Thymus (tissue), 14 donors: ENCODE results near the gene LEFTY1. TPM values are rescaled to one million over a fixed set of nuclear protein-coding genes. Genes with fewer than 3 reads are reported as not detected.
"Not testable (repeated sequence)": the region's sequence is repeated elsewhere in the genome, so short reads cannot be mapped to it uniquely, and the experiment has no call there.

Source experiments
- DNase-seq, 9 donors: peaks; one replicate each; pipeline ENCODE4 v3.0.0-alpha.2; 2013; ENCODE audit warnings: low spot score in 9 of 9, low read depth in 6 of 9, missing footprints in 1 of 9
- H3K27ac ChIP-seq, 2 donors: one replicate each; pipeline ENCODE4 v1.5.1; 2013; ENCODE audit warnings: control low read depth in 1 of 2, low read depth in 1 of 2, low read length in 1 of 2, mild to moderate bottlenecking in 1 of 2, moderate library complexity in 1 of 2
- H3K27me3 ChIP-seq, 2 donors: one replicate each; pipeline ENCODE4 v1.5.1; 2013; ENCODE audit warnings: low read length in 1 of 2; ENCODE audit not compliant: control insufficient read depth in 2 of 2, insufficient read depth in 1 of 2
- H3K36me3 ChIP-seq, 2 donors: one replicate each; pipeline ENCODE4 v1.5.1; 2013; ENCODE audit warnings: low read length in 1 of 2, mild to moderate bottlenecking in 1 of 2, moderate library complexity in 1 of 2; ENCODE audit not compliant: control insufficient read depth in 2 of 2, insufficient read depth in 2 of 2
- H3K4me1 ChIP-seq, 2 donors: one replicate each; pipeline ENCODE4 v1.5.1; 2013; ENCODE audit warnings: low read length in 2 of 2; ENCODE audit not compliant: control insufficient read depth in 2 of 2, insufficient read depth in 2 of 2
- H3K4me3 ChIP-seq, 2 donors: one replicate each; pipeline ENCODE4 v1.5.1; 2013; ENCODE audit warnings: low read length in 2 of 2, control low read depth in 1 of 2, mild to moderate bottlenecking in 1 of 2
- H3K9me3 ChIP-seq, 2 donors: one replicate each; pipeline ENCODE4 v1.5.1; 2013; ENCODE audit warnings: low read length in 1 of 2, mild to moderate bottlenecking in 1 of 2; ENCODE audit not compliant: control insufficient read depth in 2 of 2, insufficient read depth in 1 of 2
- WGBS: extraction: QIAGEN DNeasy Blood & Tissue Kit; methylation state at CpG from one replicate; pipeline ENCODE4 v1.1.7; 2013; 5-methylcytosine and 5-hydroxymethylcytosine counted together
- long read RNA-seq, 10 donors: transcript quantifications; one replicate each; lab custom pipeline, GENCODE V29; 2026
- polyA plus RNA-seq: library from polyadenylated mRNA; stranded (reverse); fragments of 200-250 nt; gene quantifications from one replicate; pipeline ENCODE4 v1.2.3, GENCODE V29; 2013
- total RNA-seq: library from RNA; stranded (reverse); fragments of 120-200 nt; gene quantifications from one replicate; pipeline ENCODE4 v1.2.4, GENCODE V29; 2013
- donor health status: healthy.

Gene LEFTY1, protein sequence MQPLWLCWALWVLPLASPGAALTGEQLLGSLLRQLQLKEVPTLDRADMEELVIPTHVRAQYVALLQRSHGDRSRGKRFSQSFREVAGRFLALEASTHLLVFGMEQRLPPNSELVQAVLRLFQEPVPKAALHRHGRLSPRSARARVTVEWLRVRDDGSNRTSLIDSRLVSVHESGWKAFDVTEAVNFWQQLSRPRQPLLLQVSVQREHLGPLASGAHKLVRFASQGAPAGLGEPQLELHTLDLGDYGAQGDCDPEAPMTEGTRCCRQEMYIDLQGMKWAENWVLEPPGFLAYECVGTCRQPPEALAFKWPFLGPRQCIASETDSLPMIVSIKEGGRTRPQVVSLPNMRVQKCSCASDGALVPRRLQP
- total RNA-seq: 0.47 TPM
- 1.2 TPM for polyA plus RNA-seq
- long read RNA-seq, donor 1: 0 reads
- long read RNA-seq, donor 2: 0 reads
- long read RNA-seq, donor 3: 0 reads
- long read RNA-seq, donor 4: 0 reads
- long read RNA-seq, donor 5, partial matches to known transcripts: 0 of 3 reads
- long read RNA-seq, donor 5, other reads (novel, unspliced or antisense): 0 of 3 reads
- long read RNA-seq, donor 6: 0 reads
- long read RNA-seq, donor 7: 0 reads
- long read RNA-seq, donor 8: 0 reads
- long read RNA-seq, donor 9: 0 reads
- long read RNA-seq, donor 10: 0 reads

GRCh38 chr1:225888898-225889601 lies at the start of gene LEFTY1:
LEFTY1 (minus strand) TSS chr1:225889146; CDS start chr1:225889066, 80 bp downstream.
- H3K36me3 ChIP-seq: no peaks in the 10 kb centered on the region
- H3K9me3 ChIP-seq: no peaks in the 10 kb centered on the region
- DNase-seq: no peak
- 93% methylated on average over 11 of the region's 11 CpGs for WGBS
- no peak within 1 kb of the TSS for H3K27ac ChIP-seq
- no peak within 1 kb of the TSS for H3K4me3 ChIP-seq
- peaks cover 0 to 2% of the 10 kb centered on the region in 2 donors for H3K4me1 ChIP-seq
- H3K27me3 ChIP-seq: peaks cover 0 to 16% of the 10 kb centered on the region in 2 donors

- DNase-seq: no peak
- peaks cover 0 to 6% of the 10 kb centered on the region in 2 donors for H3K27me3 ChIP-seq
- no peaks in the 10 kb centered on the region for H3K9me3 ChIP-seq
- H3K4me3 ChIP-seq: no peak overlapping the region
- 97% methylated on average over 21 of the region's 21 CpGs for whole genome bisulfite sequencing
- no peak overlapping the region for H3K27ac ChIP-seq
- no peaks in the 10 kb centered on the region for H3K36me3 ChIP-seq
- H3K4me1 ChIP-seq: peaks cover 0 to 2% of the 10 kb centered on the region in 2 donors
Measured at GRCh38 chr1:225937048-225937968, 48.4 kb upstream of the LEFTY1 start.

- H3K27ac ChIP-seq: no peak overlapping the region
- no peaks in the 10 kb centered on the region for H3K36me3 ChIP-seq
- no peak for DNase-seq
- H3K4me1 ChIP-seq: peaks cover 0 to 2% of the 10 kb centered on the region in 2 donors
- no peaks in the 10 kb centered on the region for H3K9me3 ChIP-seq
- peaks cover 0 to 6% of the 10 kb centered on the region in 2 donors for H3K27me3 ChIP-seq
- H3K4me3 ChIP-seq: no peak overlapping the region
- WGBS: 92% methylated on average over 3 of the region's 3 CpGs
Measured at GRCh38 chr1:225936523-225936922, 47.6 kb upstream of the LEFTY1 start.

DNA sequence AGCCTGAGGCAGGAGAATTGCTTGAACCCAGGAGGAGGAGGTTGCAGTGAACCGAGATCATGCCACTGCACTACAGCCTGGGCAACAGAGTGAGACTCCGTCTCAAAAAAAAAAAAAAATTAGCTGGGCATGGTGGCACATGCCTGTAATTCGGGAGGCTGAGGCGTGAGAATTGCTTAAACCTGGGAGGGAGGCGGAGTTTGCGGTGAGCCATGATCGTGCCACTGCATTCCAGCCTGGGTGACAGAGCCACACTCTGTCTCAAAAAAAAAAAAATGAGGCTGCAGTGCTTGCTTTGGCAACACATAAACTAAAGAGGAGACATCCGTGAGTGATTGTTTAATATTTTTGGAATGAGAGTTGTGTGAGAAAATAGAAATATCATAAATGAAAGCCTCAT lies 47.1 kb upstream of the LEFTY1 start:
- not testable (repeated sequence) for H3K27ac ChIP-seq, H3K4me3 ChIP-seq, H3K4me1 ChIP-seq, H3K27me3 ChIP-seq, DNase-seq, H3K9me3 ChIP-seq, H3K36me3 ChIP-seq
- WGBS: 94% methylated on average over 8 of the region's 8 CpGs

- Histone ChIP-seq H3K4me1 (peaks cover 0 to 2% of the 10 kb centered on the region in 2 donors), H3K27me3 (peaks cover 0 to 6% of the 10 kb centered on the region in 2 donors), H3K27ac (no peak overlapping the region), H3K9me3 (no peaks in the 10 kb centered on the region), H3K4me3 (no peak overlapping the region), H3K36me3 (no peaks in the 10 kb centered on the region)
- DNase-seq: no peak
- 95% methylated on average over 5 of the region's 5 CpGs for WGBS
Measured at GRCh38 chr1:225934711-225935110, 45.8 kb upstream of the LEFTY1 start.

DNA sequence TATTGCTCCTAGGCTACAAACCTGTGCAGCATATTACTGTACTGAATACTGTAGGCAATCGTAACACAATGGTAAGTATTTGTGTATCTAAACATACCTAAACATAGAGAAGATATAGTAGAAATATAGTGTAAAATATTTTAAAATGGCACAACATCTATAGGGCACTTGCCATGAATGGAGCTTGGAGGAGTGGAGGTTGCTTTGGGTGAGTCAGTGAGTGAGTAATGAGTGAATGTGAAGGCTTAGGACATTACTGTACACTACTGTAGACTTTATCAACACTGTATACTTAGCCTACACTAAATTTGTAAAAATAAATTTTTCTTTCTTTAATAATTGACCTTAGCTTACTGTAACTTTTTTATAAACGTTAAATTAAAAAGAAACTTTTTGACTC lies 44.1 kb upstream of the LEFTY1 start:
- Histone ChIP-seq H3K27me3 (no peaks in the 10 kb centered on the region), H3K36me3 (no peaks in the 10 kb centered on the region), H3K27ac (no peak overlapping the region), H3K4me3 (no peak overlapping the region), H3K9me3 (no peaks in the 10 kb centered on the region), H3K4me1 (peaks cover 0 to 11% of the 10 kb centered on the region in 2 donors)
- DNase-seq: no peak
- 98% methylated on average over 2 of the region's 2 CpGs for WGBS

DNA sequence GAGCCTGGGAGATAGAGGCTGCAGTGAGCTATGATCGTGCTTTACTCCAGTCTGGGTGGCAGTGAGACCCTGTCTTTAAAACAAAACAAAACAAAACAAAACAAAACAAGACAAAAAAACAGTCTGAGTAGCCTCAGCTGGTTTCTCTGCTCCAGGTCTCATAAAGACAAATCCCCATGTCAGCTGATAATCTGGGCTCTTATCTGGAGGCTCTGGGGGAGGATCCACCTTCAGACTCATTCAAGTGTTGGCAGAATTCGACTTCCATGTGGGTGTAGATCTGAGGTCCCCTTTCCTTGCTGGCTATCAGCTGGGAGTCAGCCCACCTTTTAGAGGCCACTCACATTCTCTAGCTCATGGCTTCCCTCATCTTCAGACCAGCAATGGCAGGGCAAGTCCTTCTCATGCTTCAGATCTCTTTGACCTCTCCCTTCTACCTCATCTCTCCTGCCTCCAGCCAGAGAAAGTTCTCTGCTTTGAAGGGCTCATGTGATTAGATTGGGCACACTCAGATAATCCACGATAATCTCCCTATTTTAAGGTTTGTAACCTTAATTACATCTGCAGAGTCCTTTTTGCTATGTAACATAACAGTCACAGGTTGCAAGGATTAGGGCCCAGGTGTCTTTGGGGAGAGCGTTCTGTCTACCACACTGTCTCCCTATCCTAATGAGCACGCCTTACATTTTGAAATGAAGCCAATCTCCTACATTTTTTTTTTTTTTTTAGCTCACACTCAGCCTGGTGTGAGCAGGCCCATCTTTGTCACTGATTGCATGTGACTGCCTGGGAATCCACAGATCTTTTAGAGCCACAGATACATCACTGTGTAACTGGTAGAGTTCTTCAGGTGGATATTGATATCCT lies 42.6 kb upstream of the LEFTY1 start:
- H3K4me1 ChIP-seq: peaks cover 0 to 21% of the 10 kb centered on the region in 2 donors
- H3K9me3 ChIP-seq: no peaks in the 10 kb centered on the region
- H3K4me3 ChIP-seq: no peak overlapping the region
- no peaks in the 10 kb centered on the region for H3K36me3 ChIP-seq
- WGBS: 99% methylated on average over 5 of the region's 5 CpGs
- DNase-seq: no peak
- no peaks in the 10 kb centered on the region for H3K27me3 ChIP-seq
- no peak overlapping the region for H3K27ac ChIP-seq

DNA sequence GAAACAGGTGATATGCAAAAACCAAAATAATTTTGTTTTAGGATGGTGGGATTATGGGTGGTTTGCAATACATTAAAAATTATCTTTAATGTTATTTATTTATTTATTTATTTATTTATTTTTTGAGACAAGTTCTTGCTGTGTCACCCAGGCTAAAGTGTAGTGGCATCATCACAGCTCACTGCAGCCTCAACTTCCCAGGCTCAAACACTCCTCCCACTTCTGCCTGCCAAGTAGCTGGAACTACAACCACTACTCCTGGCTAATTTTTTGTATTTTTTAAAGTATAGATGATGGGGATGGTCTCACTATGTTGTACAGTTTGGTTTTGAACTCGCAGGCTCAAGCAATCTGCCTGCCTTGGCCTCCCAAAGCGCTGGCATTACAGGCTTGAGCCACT lies 41.6 kb upstream of the LEFTY1 start:
- H3K36me3 ChIP-seq: no peaks in the 10 kb centered on the region
- H3K4me1 ChIP-seq: peaks cover 0 to 22% of the 10 kb centered on the region in 2 donors
- no peaks in the 10 kb centered on the region for H3K27me3 ChIP-seq
- no peaks in the 10 kb centered on the region for H3K9me3 ChIP-seq
- no peak overlapping the region for H3K27ac ChIP-seq
- no peak for DNase-seq
- over 99% methylated on average over 2 of the region's 2 CpGs for WGBS
- H3K4me3 ChIP-seq: no peak overlapping the region
